K562 (cell line): Measurements from ENCODE around the gene AGO4.

Source experiments
- TF ChIP-seq, protein P1 (sequence below), 3 experiments: IDR thresholded peaks in 2 of 3; conservative IDR thresholded peaks in 1 of 3; 2 replicates each; pipeline ENCODE4 v1.5.1; 2011 to 2012; ENCODE audit warnings: low read length in 3 of 3, mild to moderate bottlenecking in 3 of 3, control low read depth in 2 of 3, improper control_type of control experiment in 1 of 3, inconsistent platforms in 1 of 3, low read depth in 1 of 3, mixed read lengths in 1 of 3, moderate library complexity in 1 of 3; ENCODE audit not compliant: insufficient read depth in 2 of 3
- TF ChIP-seq, protein P2 (sequence below): IDR thresholded peaks from 2 replicates; pipeline ENCODE4 v1.6.1; 2011; ENCODE audit not compliant: insufficient read length; ENCODE audit errors: extremely low read depth

DNA sequence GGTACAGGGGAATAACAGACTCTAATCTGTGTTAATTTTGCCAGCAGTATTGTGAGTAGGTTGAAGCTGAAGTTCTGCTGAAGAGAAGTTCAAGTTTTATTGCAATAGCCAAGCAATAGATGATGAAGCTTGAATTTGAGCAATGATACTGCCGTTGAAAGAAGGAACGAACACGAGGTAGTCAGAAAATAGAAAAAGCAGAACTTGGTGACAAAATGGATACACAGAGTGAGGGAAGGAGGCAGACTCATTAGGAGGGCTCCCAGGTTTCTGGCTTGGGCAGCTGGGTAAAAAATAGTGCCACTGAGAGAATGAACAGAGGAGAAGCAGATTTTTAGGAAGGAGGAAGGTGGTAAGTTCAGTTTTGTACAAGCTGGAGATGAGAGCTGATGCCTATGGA, 52.9 kb downstream of the AGO4 start:
- TF ChIP-seq, protein P1, sequence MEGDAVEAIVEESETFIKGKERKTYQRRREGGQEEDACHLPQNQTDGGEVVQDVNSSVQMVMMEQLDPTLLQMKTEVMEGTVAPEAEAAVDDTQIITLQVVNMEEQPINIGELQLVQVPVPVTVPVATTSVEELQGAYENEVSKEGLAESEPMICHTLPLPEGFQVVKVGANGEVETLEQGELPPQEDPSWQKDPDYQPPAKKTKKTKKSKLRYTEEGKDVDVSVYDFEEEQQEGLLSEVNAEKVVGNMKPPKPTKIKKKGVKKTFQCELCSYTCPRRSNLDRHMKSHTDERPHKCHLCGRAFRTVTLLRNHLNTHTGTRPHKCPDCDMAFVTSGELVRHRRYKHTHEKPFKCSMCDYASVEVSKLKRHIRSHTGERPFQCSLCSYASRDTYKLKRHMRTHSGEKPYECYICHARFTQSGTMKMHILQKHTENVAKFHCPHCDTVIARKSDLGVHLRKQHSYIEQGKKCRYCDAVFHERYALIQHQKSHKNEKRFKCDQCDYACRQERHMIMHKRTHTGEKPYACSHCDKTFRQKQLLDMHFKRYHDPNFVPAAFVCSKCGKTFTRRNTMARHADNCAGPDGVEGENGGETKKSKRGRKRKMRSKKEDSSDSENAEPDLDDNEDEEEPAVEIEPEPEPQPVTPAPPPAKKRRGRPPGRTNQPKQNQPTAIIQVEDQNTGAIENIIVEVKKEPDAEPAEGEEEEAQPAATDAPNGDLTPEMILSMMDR (IDR thresholded peaks at IDR 0.05 in 2 of 3, conservative IDR thresholded peaks at IDR 0.05 in 1 of 3; ENCODE audit: insufficient read depth in 2 of 3, low read depth in 1 of 3, low read length in 3 of 3): no peak
- TF ChIP-seq, protein P2, sequence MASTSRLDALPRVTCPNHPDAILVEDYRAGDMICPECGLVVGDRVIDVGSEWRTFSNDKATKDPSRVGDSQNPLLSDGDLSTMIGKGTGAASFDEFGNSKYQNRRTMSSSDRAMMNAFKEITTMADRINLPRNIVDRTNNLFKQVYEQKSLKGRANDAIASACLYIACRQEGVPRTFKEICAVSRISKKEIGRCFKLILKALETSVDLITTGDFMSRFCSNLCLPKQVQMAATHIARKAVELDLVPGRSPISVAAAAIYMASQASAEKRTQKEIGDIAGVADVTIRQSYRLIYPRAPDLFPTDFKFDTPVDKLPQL: no peak
